HEK293 (cell line): ENCODE measurements around the gene ITPRID2.

ENCODE experiments used
- CTCF ChIA-PET: fragments of 350-600 bp; formaldehyde crosslinking; extraction: SDS; loops from one replicate; lab custom pipeline; 2021; ENCODE audit warnings: antibody characterized with exemption; lab: Yijun Ruan, JAX
- POLR2A ChIA-PET: fragments of 300-600 bp; formaldehyde crosslinking; extraction: SDS; loops from one replicate; lab custom pipeline; 2020; ENCODE audit warnings: antibody characterized with exemption, inconsistent platforms; lab: Yijun Ruan, JAX
- H3K27ac ChIP-seq: fragments of 200-500 bp; sonication (Bioruptor generic); 2 replicates; pipeline ENCODE4 v1.5.1; 2014; ENCODE audit warnings: low read depth, low read length, control low read depth, inconsistent platforms; ENCODE audit errors: extremely low read depth
- H3K36me3 ChIP-seq, 2 experiments: fragments of 200-500 bp in 1 of 2; sonication (Bioruptor generic) in 1 of 2; 1 replicate in 1 of 2; 2 replicates in 1 of 2; pipeline ENCODE4 v1.5.1; 2014 to 2017; ENCODE audit warnings: inconsistent platforms in 2 of 2, low read length in 2 of 2; ENCODE audit not compliant: control insufficient read depth in 2 of 2, insufficient read depth in 1 of 2
- H3K4me1 ChIP-seq: fragments of 200-500 bp; sonication (Bioruptor generic); 2 replicates; pipeline ENCODE4 v1.5.1; 2014; ENCODE audit warnings: mild to moderate bottlenecking, low read length, inconsistent platforms; ENCODE audit not compliant: control insufficient read depth, insufficient read depth
- H3K4me3 ChIP-seq: 2 replicates; pipeline ENCODE4 v1.5.1; 2011; ENCODE audit warnings: low read depth, mild to moderate bottlenecking, control low read depth, low read length, moderate library complexity
- H3K9me3 ChIP-seq: fragments of 200-500 bp; sonication (Bioruptor generic); 2 replicates; pipeline ENCODE4 v1.5.1; 2014; ENCODE audit warnings: low read depth, low read length, inconsistent platforms; ENCODE audit not compliant: control insufficient read depth, insufficient read depth
- BCL11A ChIP-seq: fragments of 450-650 bp; formaldehyde crosslinking; IDR thresholded peaks from 2 replicates; pipeline ENCODE4 v1.5.1; 2016; ENCODE audit warnings: low read depth, missing biosample characterization, missing genetic modification characterization
- GFI1B ChIP-seq: fragments of 450-650 bp; formaldehyde crosslinking; IDR thresholded peaks from 2 replicates; pipeline ENCODE4 v1.5.1; 2016; ENCODE audit warnings: missing biosample characterization, missing genetic modification characterization
- GLI2 ChIP-seq: fragments of 450-650 bp; formaldehyde crosslinking; IDR thresholded peaks from 2 replicates; pipeline ENCODE4; 2017; ENCODE audit warnings: missing biosample characterization, missing genetic modification characterization, low read depth, borderline replicate concordance
- KLF10 ChIP-seq: fragments of 450-650 bp; IDR thresholded peaks from 2 replicates; pipeline ENCODE4 v1.5.1; 2018; ENCODE audit warnings: missing biosample characterization, mild to moderate bottlenecking, missing genetic modification characterization
- OVOL3 ChIP-seq: fragments of 450-650 bp; formaldehyde crosslinking; IDR thresholded peaks from 2 replicates; pipeline ENCODE4 v1.5.1; 2016; ENCODE audit warnings: missing biosample characterization, missing genetic modification characterization
- ZBTB1 ChIP-seq: fragments of 450-650 bp; formaldehyde crosslinking; IDR thresholded peaks from 2 replicates; pipeline ENCODE4 v1.5.1; 2016; ENCODE audit warnings: missing biosample characterization, missing genetic modification characterization
- ZNF10 ChIP-seq: fragments of 450-650 bp; formaldehyde crosslinking; IDR thresholded peaks from 2 replicates; pipeline ENCODE4 v1.5.1; 2017; ENCODE audit warnings: missing biosample characterization, missing genetic modification characterization
- ZNF239 ChIP-seq: fragments of 450-650 bp; formaldehyde crosslinking; IDR thresholded peaks from 2 replicates; pipeline ENCODE4 v1.5.1; 2016; ENCODE audit warnings: missing biosample characterization, missing genetic modification characterization
- ZNF391 ChIP-seq: fragments of 450-650 bp; formaldehyde crosslinking; IDR thresholded peaks from 2 replicates; pipeline ENCODE4 v1.5.1; 2016; ENCODE audit warnings: low read depth, missing biosample characterization, missing genetic modification characterization, borderline replicate concordance
- ZNF423 ChIP-seq: fragments of 450-650 bp; formaldehyde crosslinking; IDR thresholded peaks from 2 replicates; pipeline ENCODE4 v1.5.1; 2016; ENCODE audit warnings: missing biosample characterization, missing genetic modification characterization
- ZNF488 ChIP-seq: fragments of 450-650 bp; formaldehyde crosslinking; IDR thresholded peaks from 2 replicates; pipeline ENCODE4 v1.5.1; 2016; ENCODE audit warnings: missing biosample characterization, missing genetic modification characterization
- ZNF549 ChIP-seq: fragments of 450-650 bp; IDR thresholded peaks from 2 replicates; pipeline ENCODE4 v1.5.1; 2018; ENCODE audit warnings: missing biosample characterization, missing genetic modification characterization, mild to moderate bottlenecking, inconsistent platforms, moderate library complexity
- ZNF560 ChIP-seq: fragments of 450-650 bp; formaldehyde crosslinking; IDR thresholded peaks from 2 replicates; pipeline ENCODE4 v1.5.1; 2017; ENCODE audit warnings: missing biosample characterization, missing genetic modification characterization, borderline replicate concordance
- ZNF768 ChIP-seq: fragments of 450-650 bp; formaldehyde crosslinking; IDR thresholded peaks from 2 replicates; pipeline ENCODE4 v1.5.1; 2018; ENCODE audit warnings: missing biosample characterization, mild to moderate bottlenecking, missing genetic modification characterization
- ZSCAN16 ChIP-seq: fragments of 450-650 bp; formaldehyde crosslinking; IDR thresholded peaks from 2 replicates; pipeline ENCODE4 v1.5.1; 2016; ENCODE audit warnings: missing biosample characterization, missing genetic modification characterization
- TF ChIP-seq, protein P1 (sequence below): fragments of 450-650 bp; formaldehyde crosslinking; IDR thresholded peaks from 2 replicates; pipeline ENCODE4 v1.5.1; 2016; ENCODE audit warnings: missing biosample characterization, missing genetic modification characterization
- TF ChIP-seq, protein P2 (sequence below): IDR thresholded peaks from 2 replicates; pipeline ENCODE4 v1.6.1; 2011; ENCODE audit warnings: mild to moderate bottlenecking, low read depth, low read length, borderline replicate concordance
- TF ChIP-seq, protein P3 (sequence below): fragments of 450-650 bp; formaldehyde crosslinking; IDR thresholded peaks from 2 replicates; pipeline ENCODE4 v1.5.1; 2017; ENCODE audit warnings: missing biosample characterization, missing genetic modification characterization
- TF ChIP-seq, protein P4 (sequence below): fragments of 450-650 bp; formaldehyde crosslinking; IDR thresholded peaks from 2 replicates; pipeline ENCODE4 v1.5.1; 2017; ENCODE audit warnings: missing biosample characterization, missing genetic modification characterization
- TF ChIP-seq, protein P5 (sequence below): fragments of 450-650 bp; formaldehyde crosslinking; IDR thresholded peaks from 2 replicates; pipeline ENCODE4 v1.5.1; 2016; ENCODE audit warnings: missing biosample characterization, missing genetic modification characterization, borderline replicate concordance

The ITPRID2 gene

DNA sequence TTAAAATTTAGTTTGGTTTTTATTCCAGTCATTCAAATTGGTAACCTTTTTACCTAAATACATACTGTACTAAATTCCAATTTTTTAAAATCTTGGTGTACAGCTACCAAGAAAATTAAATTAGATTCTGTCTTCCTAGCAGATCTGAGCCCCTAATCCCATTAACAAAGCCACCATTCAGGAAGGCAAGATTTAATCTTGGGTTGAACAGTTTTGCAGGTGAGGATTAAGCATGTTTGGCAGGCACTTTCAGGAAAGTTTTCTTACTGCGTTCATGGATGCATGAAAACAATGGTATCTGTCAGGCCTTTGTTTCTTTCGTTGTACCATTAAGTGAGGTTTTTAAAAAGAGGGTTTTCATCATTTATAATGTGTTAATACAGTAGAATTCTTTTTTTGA lies 32.8 kb downstream of the ITPRID2 start (continued):
- TF ChIP-seq, protein P1, sequence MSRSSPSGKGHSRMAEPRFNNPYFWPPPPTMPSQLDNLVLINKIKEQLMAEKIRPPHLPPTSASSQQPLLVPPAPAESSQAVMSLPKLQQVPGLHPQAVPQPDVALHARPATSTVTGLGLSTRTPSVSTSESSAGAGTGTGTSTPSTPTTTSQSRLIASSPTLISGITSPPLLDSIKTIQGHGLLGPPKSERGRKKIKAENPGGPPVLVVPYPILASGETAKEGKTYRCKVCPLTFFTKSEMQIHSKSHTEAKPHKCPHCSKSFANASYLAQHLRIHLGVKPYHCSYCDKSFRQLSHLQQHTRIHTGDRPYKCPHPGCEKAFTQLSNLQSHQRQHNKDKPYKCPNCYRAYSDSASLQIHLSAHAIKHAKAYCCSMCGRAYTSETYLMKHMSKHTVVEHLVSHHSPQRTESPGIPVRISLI = no peak
- TF ChIP-seq BCL11A = no peak
- TF ChIP-seq ZNF560 (tag by site-specific recombination) = no peak
- TF ChIP-seq, protein P2, sequence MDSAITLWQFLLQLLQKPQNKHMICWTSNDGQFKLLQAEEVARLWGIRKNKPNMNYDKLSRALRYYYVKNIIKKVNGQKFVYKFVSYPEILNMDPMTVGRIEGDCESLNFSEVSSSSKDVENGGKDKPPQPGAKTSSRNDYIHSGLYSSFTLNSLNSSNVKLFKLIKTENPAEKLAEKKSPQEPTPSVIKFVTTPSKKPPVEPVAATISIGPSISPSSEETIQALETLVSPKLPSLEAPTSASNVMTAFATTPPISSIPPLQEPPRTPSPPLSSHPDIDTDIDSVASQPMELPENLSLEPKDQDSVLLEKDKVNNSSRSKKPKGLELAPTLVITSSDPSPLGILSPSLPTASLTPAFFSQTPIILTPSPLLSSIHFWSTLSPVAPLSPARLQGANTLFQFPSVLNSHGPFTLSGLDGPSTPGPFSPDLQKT = no peak
- TF ChIP-seq ZNF549 = no peak
- TF ChIP-seq, protein P3, sequence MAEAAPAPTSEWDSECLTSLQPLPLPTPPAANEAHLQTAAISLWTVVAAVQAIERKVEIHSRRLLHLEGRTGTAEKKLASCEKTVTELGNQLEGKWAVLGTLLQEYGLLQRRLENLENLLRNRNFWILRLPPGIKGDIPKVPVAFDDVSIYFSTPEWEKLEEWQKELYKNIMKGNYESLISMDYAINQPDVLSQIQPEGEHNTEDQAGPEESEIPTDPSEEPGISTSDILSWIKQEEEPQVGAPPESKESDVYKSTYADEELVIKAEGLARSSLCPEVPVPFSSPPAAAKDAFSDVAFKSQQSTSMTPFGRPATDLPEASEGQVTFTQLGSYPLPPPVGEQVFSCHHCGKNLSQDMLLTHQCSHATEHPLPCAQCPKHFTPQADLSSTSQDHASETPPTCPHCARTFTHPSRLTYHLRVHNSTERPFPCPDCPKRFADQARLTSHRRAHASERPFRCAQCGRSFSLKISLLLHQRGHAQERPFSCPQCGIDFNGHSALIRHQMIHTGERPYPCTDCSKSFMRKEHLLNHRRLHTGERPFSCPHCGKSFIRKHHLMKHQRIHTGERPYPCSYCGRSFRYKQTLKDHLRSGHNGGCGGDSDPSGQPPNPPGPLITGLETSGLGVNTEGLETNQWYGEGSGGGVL (tag by site-specific recombination) = no peak
- no peak for TF ChIP-seq GLI2 (tag by site-specific recombination)
- no peak for TF ChIP-seq ZNF10 (tag by site-specific recombination)
- TF ChIP-seq, protein P4, sequence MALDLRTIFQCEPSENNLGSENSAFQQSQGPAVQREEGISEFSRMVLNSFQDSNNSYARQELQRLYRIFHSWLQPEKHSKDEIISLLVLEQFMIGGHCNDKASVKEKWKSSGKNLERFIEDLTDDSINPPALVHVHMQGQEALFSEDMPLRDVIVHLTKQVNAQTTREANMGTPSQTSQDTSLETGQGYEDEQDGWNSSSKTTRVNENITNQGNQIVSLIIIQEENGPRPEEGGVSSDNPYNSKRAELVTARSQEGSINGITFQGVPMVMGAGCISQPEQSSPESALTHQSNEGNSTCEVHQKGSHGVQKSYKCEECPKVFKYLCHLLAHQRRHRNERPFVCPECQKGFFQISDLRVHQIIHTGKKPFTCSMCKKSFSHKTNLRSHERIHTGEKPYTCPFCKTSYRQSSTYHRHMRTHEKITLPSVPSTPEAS = no peak
- no peak for TF ChIP-seq ZSCAN16 (tag by site-specific recombination)
- no peak for TF ChIP-seq OVOL3 (tag by site-specific recombination)
- no peak for TF ChIP-seq ZNF768 (tag by site-specific recombination)

DNA sequence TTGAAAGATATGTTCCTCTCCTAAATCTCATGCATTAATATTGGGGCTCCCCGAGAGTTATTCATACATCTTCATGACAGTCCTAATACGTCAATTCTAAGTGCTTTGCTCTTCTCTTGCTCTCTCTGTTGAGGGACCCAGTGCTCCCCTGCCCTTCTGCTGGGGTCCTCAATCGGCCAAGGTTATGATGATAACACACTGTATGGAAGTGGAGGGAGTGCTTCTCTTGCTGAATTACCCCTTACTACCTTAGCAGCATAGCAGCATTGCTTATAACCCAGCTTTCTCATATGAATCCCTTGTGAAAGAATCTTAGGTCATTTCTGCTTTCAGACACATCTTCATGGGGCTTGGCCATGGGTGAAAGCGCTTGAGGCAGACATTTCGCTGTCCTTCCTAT lies 43.2 kb downstream of the ITPRID2 start:
- Histone ChIP-seq H3K9me3 (no peaks in the 10 kb centered on the region), H3K4me1 (no peaks in the 10 kb centered on the region), H3K4me3 (no peak overlapping the region), H3K27ac (no peak overlapping the region), H3K36me3 (peaks cover 4 to 6% of the 10 kb centered on the region in 2 experiments; a peak in 2 of 3 replicates)
- TF ChIP-seq GFI1B (tag by site-specific recombination) = no peak
- no peak for TF ChIP-seq ZNF391
- no peak for TF ChIP-seq ZNF239 (tag by site-specific recombination)
- CTCF ChIA-PET = interaction anchor here (1.3 kb wide), 1 partner anchor 20 kb away, joined by 4 read pairs; no protein-coding TSS in a partner anchor
- POLR2A ChIA-PET = no interaction called here

DNA sequence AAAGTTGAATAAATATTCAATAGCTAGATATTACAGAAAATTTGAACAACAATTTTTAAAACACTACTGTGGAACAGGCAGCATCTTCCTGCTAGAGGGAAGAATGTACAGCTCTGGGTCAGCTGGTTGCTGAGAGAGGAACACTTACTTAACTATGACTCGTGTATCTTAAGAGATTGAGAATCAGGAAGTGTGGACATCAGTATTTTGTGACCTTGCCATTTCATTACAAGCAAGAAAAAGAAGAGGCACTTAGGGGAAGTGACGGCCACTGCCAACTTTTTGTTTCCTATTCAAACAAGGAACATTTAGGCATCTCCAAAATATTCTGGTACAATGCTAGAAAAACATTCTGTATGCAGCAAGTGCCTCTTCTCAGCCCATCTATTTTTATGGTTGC lies 45.9 kb downstream of the ITPRID2 start:
- H3K4me1 ChIP-seq = no peaks in the 10 kb centered on the region
- H3K9me3 ChIP-seq = no peaks in the 10 kb centered on the region
- no peak overlapping the region for H3K27ac ChIP-seq
- TF ChIP-seq ZNF423 (tag by site-specific recombination) (no peak), ZNF488 (no peak), KLF10 (no peak), ZBTB1 (tag by site-specific recombination) (no peak)
- TF ChIP-seq, protein P5, sequence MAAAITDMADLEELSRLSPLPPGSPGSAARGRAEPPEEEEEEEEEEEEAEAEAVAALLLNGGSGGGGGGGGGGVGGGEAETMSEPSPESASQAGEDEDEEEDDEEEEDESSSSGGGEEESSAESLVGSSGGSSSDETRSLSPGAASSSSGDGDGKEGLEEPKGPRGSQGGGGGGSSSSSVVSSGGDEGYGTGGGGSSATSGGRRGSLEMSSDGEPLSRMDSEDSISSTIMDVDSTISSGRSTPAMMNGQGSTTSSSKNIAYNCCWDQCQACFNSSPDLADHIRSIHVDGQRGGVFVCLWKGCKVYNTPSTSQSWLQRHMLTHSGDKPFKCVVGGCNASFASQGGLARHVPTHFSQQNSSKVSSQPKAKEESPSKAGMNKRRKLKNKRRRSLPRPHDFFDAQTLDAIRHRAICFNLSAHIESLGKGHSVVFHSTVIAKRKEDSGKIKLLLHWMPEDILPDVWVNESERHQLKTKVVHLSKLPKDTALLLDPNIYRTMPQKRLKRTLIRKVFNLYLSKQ (tag by site-specific recombination) = no peak
- no peaks in the 10 kb centered on the region for H3K36me3 ChIP-seq
- POLR2A ChIA-PET = no interaction called here
- H3K4me3 ChIP-seq = no peak overlapping the region
- CTCF ChIA-PET = interaction anchor here (0.6 to 1.0 kb wide), 3 partner anchors 16 to 232 kb away, joined by 3 to 4 read pairs (median 4); no protein-coding TSS in a partner anchor
